Heart right ventricle (tissue), 16 donors: ENCODE measurements around the gene PAX4. TPM values are rescaled to one million over a fixed set of nuclear protein-coding genes. Genes with fewer than 3 reads are reported as not detected.
A peak's percentile ranks its signal among the peaks of the same experiment; 100 is the strongest.

Experiments used
- ATAC-seq, 8 donors: fragments of 200-7000 bp; cut with Tn5 transposase; one replicate each; pipeline ENCODE4 v1.9.1; 2020; ENCODE audit warnings: mild to moderate bottlenecking in 8 of 8, moderate library complexity in 8 of 8, moderate number of reproducible peaks in 1 of 8
- DNase-seq, 2 donors: peaks; one replicate each; pipeline ENCODE4 v3.0.0-alpha.2; 2020
- H3K27ac ChIP-seq, 10 donors: fragments of 200-600 bp; sonication (generic) in 2 of 10; one replicate each; pipeline versions ENCODE4 v1.5.0 to v1.8.0; 2020 to 2022; ENCODE audit warnings: mild to moderate bottlenecking in 3 of 10
- H3K27me3 ChIP-seq, 7 donors: fragments of 200-600 bp; one replicate each; pipeline ENCODE4 v1.8.0; 2021 to 2022; ENCODE audit warnings: mild to moderate bottlenecking in 2 of 7
- H3K36me3 ChIP-seq, 9 donors: fragments of 200-600 bp; sonication (generic) in 1 of 9; one replicate each; pipeline versions ENCODE4 v1.5.0 to v1.8.0; 2020 to 2022; ENCODE audit warnings: mild to moderate bottlenecking in 2 of 9
- H3K4me1 ChIP-seq, 9 donors: fragments of 200-600 bp; sonication (generic) in 1 of 9; one replicate each; pipeline versions ENCODE4 v1.5.0 to v1.8.0; 2020 to 2022; ENCODE audit warnings: mild to moderate bottlenecking in 4 of 9
- H3K4me3 ChIP-seq, 10 donors: fragments of 200-600 bp; sonication (generic) in 2 of 10; one replicate each; pipeline versions ENCODE4 v1.5.0 to v1.8.0; 2020 to 2022; ENCODE audit warnings: mild to moderate bottlenecking in 7 of 10, moderate library complexity in 2 of 10
- H3K9me3 ChIP-seq, 11 donors: fragments of 200-600 bp in 10 of 11; sonication (generic) in 2 of 11; one replicate each; pipeline versions ENCODE4 v1.5.0 to v1.8.0; 2013 to 2022; ENCODE audit warnings: mild to moderate bottlenecking in 2 of 11, control low read depth in 1 of 11, moderate library complexity in 1 of 11
- WGBS, 2 donors: extraction: QIAGEN DNeasy Blood & Tissue Kit; methylation state at CpG; one replicate each; pipeline ENCODE4 v1.1.7; 2013; ENCODE audit warnings: inconsistent platforms in 1 of 2; 5-methylcytosine and 5-hydroxymethylcytosine counted together
- intact Hi-C, 10 donors: fragments of 100-400 bp; cut with DNase I; formaldehyde crosslinking; loops; one replicate each; pipeline versions ENCODE4 v1.11.1 to v1.14.2; 2022
- polyA plus RNA-seq, 2 donors: library from polyadenylated mRNA; stranded (reverse); fragments of 200-250 nt; gene quantifications; one replicate each; pipeline ENCODE4 v1.2.3, GENCODE V29; 2013
- total RNA-seq, 10 donors: library from RNA; stranded (reverse); fragmentation: NEBNext Ultra II Directional in 3 of 10; extraction: Animal tissue kit (Norgen Biotek cat#: 25700) in 3 of 10; gene quantifications; one replicate each; pipeline versions ENCODE4 v1.2.1 to v1.2.4, GENCODE V29; 2021 to 2023
- TF ChIP-seq, protein P1 (sequence below), 9 donors: fragments of 200-600 bp; sonication (generic) in 2 of 9; IDR thresholded peaks; one replicate each; pipeline versions ENCODE4 v1.5.0 to v1.8.0; 2021 to 2022; ENCODE audit warnings: antibody characterized with exemption in 9 of 9, mild to moderate bottlenecking in 5 of 9, moderate library complexity in 1 of 9
- donor health status: Arrhythmogenic right ventricular cardiomyopathy.
- donor health status: ischemic (EF 13 %, LVEDD 7.1; RV severe dilation, severe dysfunction).
- donor health status: healthy with polysubstance abuse.
- donor health status: DM: no; HTN: yes; CAD: no.
- donor health status: DM: no; HTN: no; CAD: no.
- donor health status: ischemic (EF 25% LVEDD 6.9; RV normal size, moderate dysfunction).
- donor health status: ischemic (EF 25% LVEDD 5.7; RV mildly dilated, moderate dysfunction).
- donor health status: healthy.
- donor health status: DM: yes; HTN: yes; CAD: no.
- donor health status: Ischemic cardiomyopathy.
- donor health status: ischemic (EF 35%, LVEDD 5.7; RV mildly dilated, moderate dysfunction).
- donor health status: nonischemic (EF 11% LVEDD 7.7; RV severe dilation, severe dysfunction).
- donor health status: DM: yes; HTN: yes; CAD: no.
- donor health status: PGD.
- donor health status: ischemic (EF 29% LVEDD 5.4; RV normal size, mild dysfunction).
- donor health status: nonischemic (EF 23%, LVEDD 6.1; RV moderate dilation, normal function).

Gene PAX4
- total and polyA plus RNA-seq, 12 donors: not detected

- TF ChIP-seq, protein P1, sequence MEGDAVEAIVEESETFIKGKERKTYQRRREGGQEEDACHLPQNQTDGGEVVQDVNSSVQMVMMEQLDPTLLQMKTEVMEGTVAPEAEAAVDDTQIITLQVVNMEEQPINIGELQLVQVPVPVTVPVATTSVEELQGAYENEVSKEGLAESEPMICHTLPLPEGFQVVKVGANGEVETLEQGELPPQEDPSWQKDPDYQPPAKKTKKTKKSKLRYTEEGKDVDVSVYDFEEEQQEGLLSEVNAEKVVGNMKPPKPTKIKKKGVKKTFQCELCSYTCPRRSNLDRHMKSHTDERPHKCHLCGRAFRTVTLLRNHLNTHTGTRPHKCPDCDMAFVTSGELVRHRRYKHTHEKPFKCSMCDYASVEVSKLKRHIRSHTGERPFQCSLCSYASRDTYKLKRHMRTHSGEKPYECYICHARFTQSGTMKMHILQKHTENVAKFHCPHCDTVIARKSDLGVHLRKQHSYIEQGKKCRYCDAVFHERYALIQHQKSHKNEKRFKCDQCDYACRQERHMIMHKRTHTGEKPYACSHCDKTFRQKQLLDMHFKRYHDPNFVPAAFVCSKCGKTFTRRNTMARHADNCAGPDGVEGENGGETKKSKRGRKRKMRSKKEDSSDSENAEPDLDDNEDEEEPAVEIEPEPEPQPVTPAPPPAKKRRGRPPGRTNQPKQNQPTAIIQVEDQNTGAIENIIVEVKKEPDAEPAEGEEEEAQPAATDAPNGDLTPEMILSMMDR (IDR thresholded peaks at IDR 0.05): no peak
- WGBS, 2 donors: 94 to 95% methylated on average over 2 of the region's 2 CpGs
- no peaks in the 10 kb centered on the region for H3K27me3 ChIP-seq
- H3K4me3 ChIP-seq: no peak overlapping the region
- H3K4me1 ChIP-seq: peaks cover 19 to 70% (median 62%) of the 10 kb centered on the region in 9 donors
- intact Hi-C loops: loop anchor here (2.0 to 10.0 kb wide), 5 partner anchors 64 to 628 kb away; partner anchors contain the start of genes SND1 (in 6 of the 10) and ZNF800 (in 5 of the 10)
- peaks cover 0 to 39% (median 22%) of the 10 kb centered on the region in 9 donors for H3K36me3 ChIP-seq
- DNase-seq (no peak), ATAC-seq (no peak)
- no peak overlapping the region for H3K27ac ChIP-seq
- no peaks in the 10 kb centered on the region for H3K9me3 ChIP-seq
Observed at GRCh38 chr7:127586346-127586745, 31.6 kb downstream of the PAX4 start.

DNA sequence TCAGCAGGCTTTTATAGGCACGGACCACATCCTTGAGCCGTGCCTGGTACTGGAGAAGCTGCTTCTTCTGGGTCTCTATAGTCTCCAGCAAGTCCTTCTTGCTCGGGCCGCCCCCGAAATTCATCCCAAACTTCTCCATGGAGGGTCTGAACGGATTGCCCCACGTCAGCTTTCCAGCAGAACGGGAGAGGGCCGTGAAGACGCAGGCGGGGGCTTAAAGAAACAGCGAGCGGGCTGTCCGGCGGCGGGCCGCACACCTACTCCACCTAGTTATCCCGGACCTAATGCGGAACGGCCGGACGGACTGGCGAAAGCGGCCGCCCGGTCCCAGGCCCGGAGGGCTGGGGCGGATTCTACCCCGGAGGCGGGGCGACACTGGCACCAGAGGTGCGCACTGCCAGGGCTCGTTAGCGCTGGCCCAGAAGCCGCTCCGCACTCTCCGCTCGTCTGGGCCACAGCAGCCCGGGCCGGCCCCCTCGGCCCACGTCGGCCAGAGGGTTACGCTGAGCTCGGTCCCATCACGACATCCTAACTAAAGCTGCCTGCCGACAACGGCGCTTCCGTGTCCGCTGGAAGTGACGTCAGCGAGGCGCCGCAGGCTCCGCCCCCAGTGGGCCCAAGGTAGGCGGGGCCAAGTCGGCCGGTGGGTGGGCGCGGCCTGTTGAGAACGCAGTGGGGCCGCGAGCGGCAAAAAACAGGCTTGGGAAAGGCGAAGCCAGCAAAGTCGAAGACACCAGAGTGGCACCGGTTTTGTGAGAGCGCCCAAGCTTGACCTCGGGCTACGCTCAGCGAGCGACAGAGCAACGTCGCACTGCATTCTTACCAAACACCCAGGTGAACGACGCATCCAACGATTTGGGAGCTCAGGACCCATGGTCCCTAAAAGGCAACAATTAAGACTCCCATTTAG is 32.6 kb downstream of the PAX4 start, which contains the start of gene GCC1:
GCC1 (minus strand) TSS at position 553 of the 910 bp plus-strand sequence; CDS start at position 139, 414 bp downstream.
- TF ChIP-seq, protein P1 (IDR thresholded peaks at IDR 0.05): no peak
- WGBS, 2 donors: 2% methylated on average over 76 to 78 of the region's 78 CpGs
- intact Hi-C loops: loop anchor here (5.0 to 10.0 kb wide), 4 partner anchors 67 to 630 kb away; partner anchors contain the start of genes SND1 (in 6 of the 10) and ZNF800 (in 5 of the 10)
- Histone ChIP-seq H3K27me3 (no peaks in the 10 kb centered on the region), H3K9me3 (no peaks in the 10 kb centered on the region), H3K36me3 (peaks cover 0 to 39% (median 17%) of the 10 kb centered on the region in 9 donors), H3K27ac (peak within 1 kb of the TSS; percentile 55 to 95 (median 85)), H3K4me3 (peak within 1 kb of the TSS; percentile 74 to 97 (median 86)), H3K4me1 (peaks cover 19 to 80% (median 67%) of the 10 kb centered on the region in 9 donors)
- peak; percentile 85 to 93 (median 90) for ATAC-seq
- DNase-seq: peak; percentile 93 to 95

DNA sequence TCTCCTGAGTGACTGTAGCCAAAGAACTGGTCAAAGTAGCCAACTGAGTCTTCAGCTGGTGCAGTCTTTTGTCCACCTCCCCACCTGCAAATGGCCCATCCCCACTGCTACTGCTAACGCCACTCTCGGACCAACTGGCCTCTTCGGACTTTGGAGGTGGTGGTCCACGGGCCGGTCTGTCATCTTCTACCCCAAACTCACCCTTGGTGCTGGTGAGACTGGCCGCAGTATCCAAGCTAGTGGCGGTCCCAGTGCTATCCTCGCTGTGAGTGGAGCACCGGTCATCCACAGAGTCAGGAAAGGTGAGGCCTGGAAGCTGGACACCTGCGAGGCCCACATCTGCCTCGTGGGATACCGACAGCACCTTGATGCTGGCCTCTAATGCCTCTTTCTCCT is 33.3 kb downstream of the PAX4 start:
- WGBS, 2 donors: 32% methylated on average over 12 of the region's 12 CpGs
- Histone ChIP-seq H3K4me3 (peak overlapping the region; percentile 74 to 97 (median 86)), H3K27me3 (no peaks in the 10 kb centered on the region), H3K36me3 (peaks cover 0 to 39% (median 15%) of the 10 kb centered on the region in 9 donors), H3K9me3 (no peaks in the 10 kb centered on the region), H3K4me1 (peaks cover 18 to 75% (median 62%) of the 10 kb centered on the region in 9 donors), H3K27ac (peak overlapping the region in 9 of 10 donors; percentile 78 to 95 (median 86))
- no peak for DNase-seq
- no peak for ATAC-seq
- TF ChIP-seq, protein P1 (IDR thresholded peaks at IDR 0.05): no peak
- intact Hi-C loops: loop anchor here (5.0 to 10.0 kb wide), 4 partner anchors 68 to 630 kb away; partner anchors contain the start of genes SND1 (in 6 of the 10) and ZNF800 (in 6 of the 10)

DNA sequence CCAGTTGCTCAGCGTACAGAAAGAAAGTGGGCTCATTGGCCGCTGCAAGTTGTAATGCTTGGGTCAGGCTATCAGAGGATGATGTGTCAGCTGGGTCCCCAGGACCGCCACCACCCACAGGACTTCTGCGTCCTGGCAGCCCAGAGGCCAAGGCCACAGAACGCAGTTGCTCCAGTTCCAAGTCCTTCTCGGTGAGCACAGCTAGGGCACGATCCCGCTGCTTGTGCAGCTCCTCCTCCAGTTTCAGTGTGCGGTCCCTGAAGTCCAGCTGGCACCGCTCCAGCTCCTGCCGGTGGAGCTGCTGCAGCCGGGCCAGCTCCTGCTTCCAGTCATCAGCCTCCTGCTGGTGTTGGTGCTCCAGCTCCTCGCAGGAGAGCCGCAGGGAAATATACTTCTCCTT is 35.6 kb downstream of the PAX4 start:
- ATAC-seq: peak in 5 of 8 donors; percentile 28 to 49 (median 34)
- DNase-seq: peak; percentile 66 to 83
- WGBS, 2 donors: 34 to 38% methylated on average over 14 of the region's 14 CpGs
- TF ChIP-seq, protein P1 (IDR thresholded peaks at IDR 0.05): peak in 4 of 9 donors; percentile 5 to 17 (median 13)
- Histone ChIP-seq H3K4me3 (no peak overlapping the region), H3K27ac (peak overlapping the region in 1 of 10 donors; percentile 34), H3K27me3 (no peaks in the 10 kb centered on the region), H3K4me1 (peaks cover 15 to 71% (median 55%) of the 10 kb centered on the region in 9 donors), H3K9me3 (no peaks in the 10 kb centered on the region), H3K36me3 (peaks cover 0 to 51% (median 15%) of the 10 kb centered on the region in 9 donors)
- intact Hi-C loops: loop anchor here in 5 of 10 donors (5.0 to 10.0 kb wide), 3 partner anchors 188 to 632 kb away; partner anchors contain the start of gene ZNF800 (in 4 of the 5)
